Occipital lobe (tissue), 2 donors: Measurements from ENCODE around the gene PTPRA. TPM values are rescaled to one million over a fixed set of nuclear protein-coding genes. Genes with fewer than 3 reads are reported as not detected.

Experiments
- DNase-seq: peaks from one replicate; lab custom pipeline; 2025; lab: John Stamatoyannopoulos, UW
- total RNA-seq: library from RNA; depleted of rRNA; stranded (reverse); fragments of >200 nt; gene quantifications from one replicate; pipeline ENCODE4 v1.2.3, GENCODE V29; 2014

The PTPRA gene
- total RNA-seq, 1 donor from 2014 or later, result 216 TPM

- no peak for DNase-seq
Observed at GRCh38 chr20:2851086-2851485, 22.2 kb upstream of the PTPRA start.

- DNase-seq, result no peak
Observed at GRCh38 chr20:2858591-2858990, 14.7 kb upstream of the PTPRA start.

- DNase-seq, result no peak
Observed at GRCh38 chr20:2859330-2860121, 13.8 kb upstream of the PTPRA start.

GRCh38 chr20:2864626-2865025 lies 8.7 kb upstream of the PTPRA start:
- no peak for DNase-seq

- DNase-seq, result no peak
Observed at GRCh38 chr20:2865101-2865500, 8.2 kb upstream of the PTPRA start.

GRCh38 chr20:2865630-2866029 lies 7.7 kb upstream of the PTPRA start:
- no peak for DNase-seq

GRCh38 chr20:2866236-2866635 lies 7.0 kb upstream of the PTPRA start:
- DNase-seq, result no peak

GRCh38 chr20:2867081-2867864 lies 6.0 kb upstream of the PTPRA start:
- DNase-seq, result no peak

- no peak for DNase-seq
Observed at GRCh38 chr20:2869381-2869780, 3.9 kb upstream of the PTPRA start.

GRCh38 chr20:2871111-2871465 lies 2.2 kb upstream of the PTPRA start:
- no peak for DNase-seq

GRCh38 chr20:2871661-2872458 lies 1.4 kb upstream of the PTPRA start:
- no peak for DNase-seq

- DNase-seq, result peak; percentile 73
Observed at GRCh38 chr20:2872459-2873009, 747 bp upstream of the PTPRA start.

GRCh38 chr20:2873747-2874041 lies 413 bp downstream of the PTPRA start:
- no peak for DNase-seq

GRCh38 chr20:2874456-2874855 lies 1.2 kb downstream of the PTPRA start:
- DNase-seq, result no peak

GRCh38 chr20:2875690-2876203 lies 2.5 kb downstream of the PTPRA start:
- DNase-seq, result no peak

GRCh38 chr20:2878515-2878914 lies 5.2 kb downstream of the PTPRA start:
- no peak for DNase-seq

GRCh38 chr20:2879146-2879545 lies 5.9 kb downstream of the PTPRA start:
- peak; percentile 66 for DNase-seq

- no peak for DNase-seq
Observed at GRCh38 chr20:2880650-2881049, 7.4 kb downstream of the PTPRA start.

GRCh38 chr20:2883726-2884637 lies 10.7 kb downstream of the PTPRA start:
- no peak for DNase-seq

- DNase-seq, result no peak
Observed at GRCh38 chr20:2887715-2888114, 14.4 kb downstream of the PTPRA start.
